Measurements from ENCODE around the gene ATP6AP2.
"Not testable (repeated sequence)": the region's sequence is repeated elsewhere in the genome, so short reads cannot be mapped to it uniquely, and the experiment has no call there.

Gene ATP6AP2

GRCh38 chrX:40578039-40578695 is 2.6 kb upstream of the ATP6AP2 start:
- peak; percentile 7 for DNase-seq

- DNase-seq = peak; percentile 1
These were observed 1.6 kb upstream of the ATP6AP2 start for GRCh38 chrX:40579141-40579540.

GRCh38 chrX:40579900-40580536 is 752 bp upstream of the ATP6AP2 start:
- no peak for DNase-seq

GRCh38 chrX:40581336-40581920 is 658 bp downstream of the ATP6AP2 start:
- DNase-seq = no peak

- DNase-seq = not testable (repeated sequence)
These were observed 1.4 kb downstream of the ATP6AP2 start for GRCh38 chrX:40582178-40582577.

GRCh38 chrX:40582811-40583210 is 2.0 kb downstream of the ATP6AP2 start:
- DNase-seq = no peak

GRCh38 chrX:40587623-40588022 is 6.9 kb downstream of the ATP6AP2 start:
- not testable (repeated sequence) for DNase-seq

- not testable (repeated sequence) for DNase-seq
These were observed 9.0 kb downstream of the ATP6AP2 start for GRCh38 chrX:40589616-40590321.

GRCh38 chrX:40603446-40603845 is 22.7 kb downstream of the ATP6AP2 start:
- no peak for DNase-seq

GRCh38 chrX:40607381-40607780 is 26.6 kb downstream of the ATP6AP2 start:
- no peak for DNase-seq

- DNase-seq = no peak
These were observed 31.7 kb downstream of the ATP6AP2 start for GRCh38 chrX:40612511-40612910.

GRCh38 chrX:40615976-40616375 is 35.2 kb downstream of the ATP6AP2 start:
- no peak for DNase-seq

GRCh38 chrX:40617566-40617965 is 36.8 kb downstream of the ATP6AP2 start:
- no peak for DNase-seq

GRCh38 chrX:40622479-40623138 is 41.8 kb downstream of the ATP6AP2 start:
- DNase-seq = no peak

- no peak for DNase-seq
These were observed 42.4 kb downstream of the ATP6AP2 start, which contains the start of gene MPC1L for GRCh38 chrX:40623139-40623536. MPC1L (plus strand) TSS chrX:40623428; CDS start chrX:40623566, 138 bp downstream.

GRCh38 chrX:40623665-40624064 is 42.9 kb downstream of the ATP6AP2 start:
- no peak for DNase-seq

GRCh38 chrX:40625294-40625693 is 44.5 kb downstream of the ATP6AP2 start:
- DNase-seq = no peak

GRCh38 chrX:40628506-40628905 is 47.7 kb downstream of the ATP6AP2 start:
- DNase-seq = no peak

GRCh38 chrX:40632199-40632598 is 51.4 kb downstream of the ATP6AP2 start:
- DNase-seq = no peak

- DNase-seq = no peak
These were observed 56.9 kb downstream of the ATP6AP2 start for GRCh38 chrX:40637687-40638086.

- peak; percentile 91 for DNase-seq
These were observed 63.4 kb downstream of the ATP6AP2 start for GRCh38 chrX:40644176-40644575.

GRCh38 chrX:40644821-40645358 is 64.1 kb downstream of the ATP6AP2 start:
- DNase-seq = peak; percentile 58
